Mesodermal cell (in vitro differentiated cells): ENCODE results near the gene PPM1L.
"Not testable (repeated sequence)": the region's sequence is repeated elsewhere in the genome, so short reads cannot be mapped to it uniquely, and the experiment has no call there.

ENCODE experiments used
- H3K27ac ChIP-seq: 2 replicates; pipeline ENCODE4 v1.7.0; 2013; ENCODE audit warnings: mild to moderate bottlenecking, low read depth, low read length, moderate library complexity; ENCODE audit not compliant: severe bottlenecking
- H3K36me3 ChIP-seq: 2 replicates; pipeline ENCODE4 v1.7.1; 2013; ENCODE audit warnings: mild to moderate bottlenecking, low read length, moderate library complexity; ENCODE audit not compliant: control insufficient read depth, insufficient read depth
- H3K4me1 ChIP-seq: one replicate; pipeline ENCODE4 v1.7.1; 2013; ENCODE audit warnings: mild to moderate bottlenecking, low read length; ENCODE audit not compliant: insufficient read depth, control insufficient read depth, poor library complexity, severe bottlenecking
- H3K4me3 ChIP-seq: 2 replicates; pipeline ENCODE4 v1.7.0; 2013; ENCODE audit warnings: low read length, control low read depth, mild to moderate bottlenecking; ENCODE audit not compliant: insufficient read depth, poor library complexity, severe bottlenecking; ENCODE audit errors: extremely low read depth
- H3K9me3 ChIP-seq: 2 replicates; pipeline ENCODE4 v1.7.1; 2013; ENCODE audit warnings: mild to moderate bottlenecking, low read length, moderate library complexity; ENCODE audit not compliant: control insufficient read depth
- WGBS, 2 experiments: methylation state at CpG; one replicate each; pipeline ENCODE4 v1.1.5; 2013; ENCODE audit warnings: missing lambda C conversion rate in 2 of 2; ENCODE audit not compliant: insufficient coverage in 2 of 2; 5-methylcytosine and 5-hydroxymethylcytosine counted together

PPM1L gene

GRCh38 chr3:161010151-161010550 lies 254.1 kb downstream of the PPM1L start:
- H3K9me3 ChIP-seq, H3K4me1 ChIP-seq, H3K4me3 ChIP-seq, H3K36me3 ChIP-seq, H3K27ac ChIP-seq: not testable (repeated sequence)
- WGBS, 2 experiments = no CpG with 5 or more reads among the region's 2 CpGs

GRCh38 chr3:161014843-161015749 lies 259.1 kb downstream of the PPM1L start:
- 60 to 65% methylated on average over 1 to 2 of the region's 4 CpGs for WGBS, 2 experiments
- Histone ChIP-seq H3K9me3 (no peaks in the 10 kb centered on the region), H3K4me3 (no peak overlapping the region), H3K27ac (peak overlapping the region; percentile 50), H3K36me3 (no peaks in the 10 kb centered on the region), H3K4me1 (no peaks in the 10 kb centered on the region)

GRCh38 chr3:161016417-161017313 lies 260.6 kb downstream of the PPM1L start:
- H3K4me1 ChIP-seq = no peaks in the 10 kb centered on the region
- no peaks in the 10 kb centered on the region for H3K9me3 ChIP-seq
- H3K4me3 ChIP-seq = no peak overlapping the region
- 72 to 92% methylated on average over 3 of the region's 6 CpGs for WGBS, 2 experiments
- H3K36me3 ChIP-seq = no peaks in the 10 kb centered on the region
- no peak overlapping the region for H3K27ac ChIP-seq

DNA sequence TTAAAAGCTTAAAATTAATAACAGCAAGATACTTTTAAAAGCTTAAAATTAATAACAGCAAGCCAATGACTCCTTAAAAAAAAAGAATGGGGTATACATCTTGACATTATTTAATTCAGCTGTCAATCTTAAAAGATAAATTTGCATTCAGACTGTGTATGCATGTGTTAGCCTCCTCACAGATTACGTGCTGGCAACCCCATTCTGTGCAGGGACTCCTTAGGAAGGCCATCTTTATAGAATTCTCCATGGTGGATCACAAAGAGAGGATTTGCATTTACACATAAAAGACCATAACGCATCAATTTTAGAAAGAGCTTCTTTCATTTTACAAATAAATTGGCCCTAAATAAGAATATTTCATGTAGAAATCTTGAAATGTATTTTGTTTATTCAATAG lies 261.9 kb downstream of the PPM1L start:
- H3K36me3 ChIP-seq = no peaks in the 10 kb centered on the region
- 80% methylated on average over 1 of the region's 2 CpGs; no CpG with 5 or more reads in 1 of the 2 experiments for WGBS, 2 experiments
- peaks cover 3% of the 10 kb centered on the region for H3K9me3 ChIP-seq
- no peaks in the 10 kb centered on the region for H3K4me1 ChIP-seq
- H3K4me3 ChIP-seq = no peak overlapping the region
- H3K27ac ChIP-seq = no peak overlapping the region

DNA sequence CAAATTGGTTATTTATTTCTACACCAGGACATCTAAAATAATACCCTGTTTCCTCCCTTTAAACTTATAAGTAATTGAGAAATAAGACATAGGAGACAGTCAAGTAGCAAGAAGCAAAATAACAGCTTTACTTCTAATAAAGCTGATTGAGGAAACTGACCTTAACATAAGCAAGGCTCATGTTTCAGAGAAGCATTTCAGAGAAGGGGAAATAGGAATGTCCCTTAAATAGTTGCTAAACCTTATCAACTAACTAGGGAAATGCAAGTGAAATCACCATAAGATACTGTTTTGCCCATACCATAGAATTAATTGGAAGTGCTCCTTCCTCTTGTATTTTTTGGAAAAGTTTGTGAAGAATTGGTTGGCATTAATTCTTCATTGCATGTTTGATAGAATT lies 264.2 kb downstream of the PPM1L start:
- H3K4me3 ChIP-seq = no peak overlapping the region
- H3K4me1 ChIP-seq = no peaks in the 10 kb centered on the region
- peaks cover 9% of the 10 kb centered on the region for H3K9me3 ChIP-seq
- no peaks in the 10 kb centered on the region for H3K36me3 ChIP-seq
- no peak overlapping the region for H3K27ac ChIP-seq

DNA sequence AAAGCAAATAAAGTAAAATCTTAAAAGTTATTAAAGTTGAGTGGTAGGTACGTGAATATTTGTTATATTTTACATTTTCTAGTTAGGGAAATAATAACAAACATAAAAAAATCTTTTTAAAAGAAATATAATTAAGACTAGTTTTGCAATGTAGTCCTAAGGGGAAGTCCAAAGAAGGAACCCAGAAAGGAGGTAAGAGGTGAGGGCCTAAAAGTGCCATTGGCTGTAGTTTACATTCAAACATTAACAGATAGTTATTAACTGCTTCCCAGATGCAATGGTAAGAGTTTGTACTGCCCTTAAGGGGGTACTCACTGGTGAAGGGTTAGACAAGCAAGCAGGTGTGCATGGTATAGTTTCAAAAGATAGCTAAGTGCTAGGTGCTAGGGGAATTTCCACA lies 269.9 kb downstream of the PPM1L start:
- WGBS, 2 experiments = no CpG with 5 or more reads among the region's 1 CpG
- H3K36me3 ChIP-seq = no peaks in the 10 kb centered on the region
- H3K27ac ChIP-seq = no peak overlapping the region
- H3K9me3 ChIP-seq = peaks cover 9% of the 10 kb centered on the region
- no peaks in the 10 kb centered on the region for H3K4me1 ChIP-seq
- H3K4me3 ChIP-seq = no peak overlapping the region

GRCh38 chr3:161026612-161027510 lies 270.8 kb downstream of the PPM1L start:
- WGBS, 2 experiments = 90 to 94% methylated on average over 2 to 4 of the region's 6 CpGs
- H3K4me1 ChIP-seq = no peaks in the 10 kb centered on the region
- no peak overlapping the region for H3K4me3 ChIP-seq
- H3K9me3 ChIP-seq = peaks cover 9% of the 10 kb centered on the region
- no peak overlapping the region for H3K27ac ChIP-seq
- H3K36me3 ChIP-seq = no peaks in the 10 kb centered on the region

DNA sequence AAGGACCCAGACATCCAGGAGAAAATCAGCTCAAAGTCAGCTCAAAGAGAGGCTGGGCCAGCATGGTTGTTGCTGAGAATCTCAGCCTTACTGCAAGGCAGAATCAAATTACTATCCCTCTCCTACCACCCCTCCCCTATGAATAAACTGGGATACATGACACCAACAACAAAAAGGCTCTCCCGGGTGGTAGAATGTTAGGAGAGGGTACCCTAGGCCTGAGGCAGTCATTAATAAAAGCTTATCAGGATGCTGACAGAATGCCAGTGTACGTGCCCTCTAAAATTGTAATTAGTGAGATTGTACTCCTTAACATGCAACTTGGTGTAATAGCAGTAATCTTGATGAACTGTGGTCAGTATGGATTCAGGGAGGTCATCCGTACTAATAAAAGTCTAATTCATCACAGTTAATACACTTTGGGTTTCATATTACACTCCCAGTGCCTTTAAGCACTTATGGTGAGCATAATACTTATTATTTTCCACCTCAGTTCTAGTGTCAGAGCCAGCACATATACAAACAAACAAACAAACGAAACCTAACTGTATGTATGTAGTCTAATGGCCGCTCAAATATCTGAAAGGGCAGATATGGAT lies 272.6 kb downstream of the PPM1L start:
- peaks cover 6% of the 10 kb centered on the region for H3K9me3 ChIP-seq
- no peaks in the 10 kb centered on the region for H3K4me1 ChIP-seq
- no peak overlapping the region for H3K27ac ChIP-seq
- H3K36me3 ChIP-seq = no peaks in the 10 kb centered on the region
- no peak overlapping the region for H3K4me3 ChIP-seq
- WGBS, 2 experiments = 100% methylated on average over 1 of the region's 5 CpGs

DNA sequence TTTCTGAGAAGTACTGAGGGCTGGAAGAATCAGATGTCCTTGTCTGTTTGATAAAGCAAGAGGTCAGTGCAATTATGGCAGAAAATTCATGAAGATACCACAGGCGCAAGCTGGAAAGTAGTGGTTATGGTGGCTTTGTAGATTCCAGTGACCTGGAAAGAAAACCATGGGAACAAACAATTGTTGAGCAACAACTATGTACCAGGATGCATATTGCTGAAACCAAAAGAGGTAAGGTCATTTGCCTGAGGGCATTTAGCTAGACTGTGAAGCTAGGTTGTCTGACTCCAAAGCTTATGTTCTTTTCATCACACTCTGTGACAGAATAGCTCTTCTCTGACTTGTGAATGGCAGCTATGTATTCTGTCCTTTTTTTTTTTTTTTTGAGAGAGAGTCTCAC lies 275.1 kb downstream of the PPM1L start:
- Histone ChIP-seq H3K36me3 (no peaks in the 10 kb centered on the region), H3K4me3 (no peak overlapping the region), H3K9me3 (peaks cover 3% of the 10 kb centered on the region), H3K4me1 (no peaks in the 10 kb centered on the region), H3K27ac (no peak overlapping the region)
- 89 to 100% methylated on average over 1 of the region's 1 CpG for WGBS, 2 experiments
